GM06990 (cell line): ENCODE data around the gene DUSP6.

ENCODE experiments used
- DNase-seq: peaks from one replicate; pipeline ENCODE4 v3.0.0-alpha.2; 2011; ENCODE audit not compliant: insufficient read length; ENCODE audit errors: extremely low read depth
- H3K27me3 ChIP-seq: replicated peaks from 2 replicates; pipeline ENCODE4 v1.6.0; 2011; ENCODE audit warnings: low read length; ENCODE audit not compliant: control insufficient read depth, insufficient read depth
- H3K36me3 ChIP-seq: 2 replicates; pipeline ENCODE4 v1.5.1; 2011; ENCODE audit warnings: low read length; ENCODE audit not compliant: control insufficient read depth, insufficient read depth
- H3K4me3 ChIP-seq: replicated peaks from 2 replicates; pipeline ENCODE4 v1.5.1; 2011; ENCODE audit warnings: low read depth, mild to moderate bottlenecking, control low read depth, low read length
- TF ChIP-seq, protein P1 (sequence below): IDR thresholded peaks from 2 replicates; pipeline ENCODE4 v1.5.1; 2011; ENCODE audit warnings: low read length, control low read depth, mild to moderate bottlenecking, inconsistent platforms; ENCODE audit not compliant: insufficient read depth, poor library complexity, severe bottlenecking

DUSP6 gene

DNA sequence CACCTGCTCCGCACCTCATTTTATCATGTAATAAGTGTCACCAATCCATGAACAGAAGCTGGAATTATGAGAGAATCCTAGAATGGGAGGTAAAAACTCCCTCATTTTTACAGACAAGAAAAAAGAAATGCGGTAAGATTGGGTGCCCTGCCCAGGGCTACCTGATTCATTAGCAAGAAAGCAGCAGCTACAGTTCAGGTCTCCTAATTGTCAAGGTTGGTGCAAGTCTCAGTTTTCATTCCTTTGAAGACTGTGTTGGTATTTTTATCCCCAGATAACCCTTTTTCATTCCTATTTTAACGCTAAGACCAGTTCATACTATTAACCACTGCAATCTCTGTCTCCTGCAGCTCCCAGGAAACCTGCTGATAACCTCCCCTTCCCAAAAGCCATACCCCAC is 6.9 kb downstream of the DUSP6 start:
- TF ChIP-seq, protein P1, sequence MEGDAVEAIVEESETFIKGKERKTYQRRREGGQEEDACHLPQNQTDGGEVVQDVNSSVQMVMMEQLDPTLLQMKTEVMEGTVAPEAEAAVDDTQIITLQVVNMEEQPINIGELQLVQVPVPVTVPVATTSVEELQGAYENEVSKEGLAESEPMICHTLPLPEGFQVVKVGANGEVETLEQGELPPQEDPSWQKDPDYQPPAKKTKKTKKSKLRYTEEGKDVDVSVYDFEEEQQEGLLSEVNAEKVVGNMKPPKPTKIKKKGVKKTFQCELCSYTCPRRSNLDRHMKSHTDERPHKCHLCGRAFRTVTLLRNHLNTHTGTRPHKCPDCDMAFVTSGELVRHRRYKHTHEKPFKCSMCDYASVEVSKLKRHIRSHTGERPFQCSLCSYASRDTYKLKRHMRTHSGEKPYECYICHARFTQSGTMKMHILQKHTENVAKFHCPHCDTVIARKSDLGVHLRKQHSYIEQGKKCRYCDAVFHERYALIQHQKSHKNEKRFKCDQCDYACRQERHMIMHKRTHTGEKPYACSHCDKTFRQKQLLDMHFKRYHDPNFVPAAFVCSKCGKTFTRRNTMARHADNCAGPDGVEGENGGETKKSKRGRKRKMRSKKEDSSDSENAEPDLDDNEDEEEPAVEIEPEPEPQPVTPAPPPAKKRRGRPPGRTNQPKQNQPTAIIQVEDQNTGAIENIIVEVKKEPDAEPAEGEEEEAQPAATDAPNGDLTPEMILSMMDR: no peak
- no peaks in the 10 kb centered on the region for H3K36me3 ChIP-seq
- no peak overlapping the region for H3K4me3 ChIP-seq
- no peaks in the 10 kb centered on the region for H3K27me3 ChIP-seq
- DNase-seq: no peak

DNA sequence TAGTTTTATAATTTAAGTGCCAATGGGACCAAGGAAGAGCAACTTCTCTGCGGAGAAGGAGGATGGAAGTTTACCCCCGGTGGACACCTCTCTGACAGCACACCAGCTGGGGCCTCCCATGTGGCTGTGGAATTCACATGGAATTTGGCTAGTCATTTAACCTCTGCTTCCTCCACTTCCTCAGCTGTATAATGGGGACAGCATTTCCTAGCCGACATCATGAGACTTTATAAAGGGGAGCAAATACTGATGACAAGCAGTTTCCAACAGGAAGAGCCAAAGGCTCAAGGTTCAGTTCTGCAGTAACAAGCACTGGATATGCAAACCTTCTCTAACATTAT is 7.5 kb downstream of the DUSP6 start:
- Histone ChIP-seq H3K27me3 (no peaks in the 10 kb centered on the region), H3K36me3 (no peaks in the 10 kb centered on the region), H3K4me3 (no peak overlapping the region)
- TF ChIP-seq, protein P1: no peak
- DNase-seq: no peak

DNA sequence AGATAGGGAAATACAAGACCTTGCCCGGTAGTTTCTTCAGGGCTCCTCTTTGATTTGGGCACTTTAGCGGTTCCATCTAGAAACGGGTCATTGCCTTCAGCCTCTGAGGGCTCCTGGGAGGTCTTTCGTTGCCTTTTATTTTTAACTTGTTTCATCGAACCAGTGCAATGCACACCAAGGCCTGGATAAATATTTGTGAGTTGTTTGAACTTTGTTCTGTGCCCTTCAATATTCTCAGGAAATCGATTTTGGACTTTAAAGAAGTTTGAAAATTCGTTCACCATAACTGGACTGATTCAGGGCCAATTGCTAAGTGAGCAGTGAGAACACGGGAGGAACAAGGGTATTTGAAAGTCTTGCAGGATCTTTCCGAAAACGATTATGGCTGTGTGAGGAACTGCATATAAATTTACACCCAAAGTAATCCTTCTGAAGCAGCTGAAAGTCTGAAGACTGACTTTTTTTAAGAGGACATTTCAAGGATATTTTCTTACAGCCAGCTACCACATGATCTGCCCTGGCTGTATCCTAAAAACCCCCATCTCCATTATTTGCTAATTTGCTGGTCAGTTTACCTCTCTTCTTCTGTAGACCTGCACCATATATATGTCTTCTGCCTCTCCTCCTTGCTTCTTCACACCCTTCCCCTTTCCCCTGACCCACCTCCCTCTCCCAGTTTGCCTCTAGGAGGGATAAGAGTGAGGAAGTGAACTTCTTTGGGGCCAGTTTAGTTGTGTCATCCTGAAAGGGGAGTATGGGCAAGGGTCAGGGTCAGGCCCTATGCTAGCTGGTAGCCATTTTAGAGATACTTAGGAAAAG is 8.0 kb downstream of the DUSP6 start:
- no peak for DNase-seq
- TF ChIP-seq, protein P1: no peak
- Histone ChIP-seq H3K4me3 (no peak overlapping the region), H3K36me3 (no peaks in the 10 kb centered on the region), H3K27me3 (no peaks in the 10 kb centered on the region)

DNA sequence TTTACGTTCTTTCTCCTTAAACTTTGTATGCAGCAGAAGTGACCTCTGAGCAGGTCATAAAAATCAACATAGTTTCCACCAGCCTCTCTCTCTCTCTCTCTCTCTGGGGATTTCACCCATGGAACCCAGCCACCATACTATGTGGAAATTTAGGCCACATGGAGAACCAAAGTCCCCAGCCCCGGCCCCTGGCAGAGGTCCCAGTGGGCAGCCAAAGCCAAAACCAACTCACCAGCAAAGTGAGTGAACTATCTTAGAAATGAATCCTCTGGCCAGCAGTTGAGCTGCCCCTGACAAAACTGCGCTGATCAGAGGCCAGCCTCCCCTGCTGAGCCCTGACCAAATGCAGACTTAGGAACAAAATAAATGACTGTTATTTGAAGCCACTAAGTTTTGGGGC is 9.2 kb downstream of the DUSP6 start:
- no peak for DNase-seq
- Histone ChIP-seq H3K4me3 (no peak overlapping the region), H3K36me3 (no peaks in the 10 kb centered on the region), H3K27me3 (no peaks in the 10 kb centered on the region)
- TF ChIP-seq, protein P1: no peak

DNA sequence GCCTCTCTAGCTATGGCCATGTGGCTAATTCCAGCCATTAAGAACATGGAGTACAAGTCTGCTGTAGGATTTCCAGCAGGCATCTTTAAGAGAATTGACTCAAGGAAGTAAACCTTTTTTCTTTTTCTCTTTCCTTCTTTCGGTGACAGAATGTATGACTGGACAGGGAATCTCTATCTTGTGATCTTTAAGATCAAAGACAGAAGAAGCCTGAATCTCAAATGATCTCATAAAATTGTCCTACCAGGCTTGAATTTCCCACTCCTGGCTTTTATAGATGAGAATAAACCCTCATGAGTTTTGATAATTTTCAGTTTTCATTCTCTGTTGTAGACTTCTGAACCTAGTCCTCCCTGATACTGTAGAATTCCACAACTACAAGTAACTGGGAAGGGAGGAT is 11.4 kb downstream of the DUSP6 start:
- Histone ChIP-seq H3K27me3 (no peaks in the 10 kb centered on the region; the same call in 1 of the 2 replicates), H3K4me3 (no peak overlapping the region), H3K36me3 (no peaks in the 10 kb centered on the region)
- TF ChIP-seq, protein P1: no peak
- DNase-seq: no peak
